ENCODE data around the gene PARP14.
"Not testable (repeated sequence)": the region's sequence is repeated elsewhere in the genome, so short reads cannot be mapped to it uniquely, and the experiment has no call there.

The PARP14 gene

GRCh38 chr3:122725106-122725505, 44.5 kb downstream of the PARP14 start:
- DNase-seq (ENCODE audit: low spot score), result no peak

- DNase-seq (ENCODE audit: low spot score), result no peak
Observed at GRCh38 chr3:122727294-122727693, 46.7 kb downstream of the PARP14 start.

- DNase-seq (ENCODE audit: low spot score), result no peak
Observed at GRCh38 chr3:122727766-122728165, 47.1 kb downstream of the PARP14 start.

- no peak for DNase-seq (ENCODE audit: low spot score)
Observed at GRCh38 chr3:122728186-122728585, 47.5 kb downstream of the PARP14 start.

- DNase-seq (ENCODE audit: low spot score), result no peak
Observed at GRCh38 chr3:122728756-122729514, 48.3 kb downstream of the PARP14 start.

- DNase-seq (ENCODE audit: low spot score), result no peak
Observed at GRCh38 chr3:122730240-122730639, 49.6 kb downstream of the PARP14 start.

GRCh38 chr3:122732682-122733525, 52.3 kb downstream of the PARP14 start:
- not testable (repeated sequence) for DNase-seq (ENCODE audit: low spot score)

- DNase-seq (ENCODE audit: low spot score), result no peak
Observed at GRCh38 chr3:122739172-122739571, 58.5 kb downstream of the PARP14 start.

- DNase-seq (ENCODE audit: low spot score), result no peak
Observed at GRCh38 chr3:122742234-122742633, 61.6 kb downstream of the PARP14 start.

- no peak for DNase-seq (ENCODE audit: low spot score)
Observed at GRCh38 chr3:122743581-122744120, 63.0 kb downstream of the PARP14 start.

GRCh38 chr3:122745369-122746021, 64.9 kb downstream of the PARP14 start:
- DNase-seq (ENCODE audit: low spot score), result no peak

GRCh38 chr3:122747295-122747694, 66.7 kb downstream of the PARP14 start:
- not testable (repeated sequence) for DNase-seq (ENCODE audit: low spot score)

GRCh38 chr3:122748347-122748746, 67.7 kb downstream of the PARP14 start:
- DNase-seq (ENCODE audit: low spot score), result no peak

- DNase-seq (ENCODE audit: low spot score), result peak; percentile 58
Observed at GRCh38 chr3:122754929-122755328, 74.3 kb downstream of the PARP14 start.

GRCh38 chr3:122755491-122755890, 74.9 kb downstream of the PARP14 start:
- DNase-seq (ENCODE audit: low spot score), result no peak

- DNase-seq (ENCODE audit: low spot score), result no peak
Observed at GRCh38 chr3:122758877-122759560, 78.4 kb downstream of the PARP14 start.

- no peak for DNase-seq (ENCODE audit: low spot score)
Observed at GRCh38 chr3:122760453-122761271, 80.0 kb downstream of the PARP14 start.

GRCh38 chr3:122766430-122766829, 85.8 kb downstream of the PARP14 start:
- no peak for DNase-seq (ENCODE audit: low spot score)

GRCh38 chr3:122767540-122768372, 87.1 kb downstream of the PARP14 start:
- no peak for DNase-seq (ENCODE audit: low spot score)

Measured in CD4-positive, alpha-beta T cell treated with Interleukin-15 for 4 hours (primary cell).